OCI-LY7 (cell line): ENCODE measurements around the gene ASB2.

Experiments
- EZH2phosphoT487 ChIP-seq: fragments of 200-600 bp; sonication (generic); IDR thresholded peaks from 2 replicates; pipeline ENCODE4 v1.6.1; 2018; ENCODE audit warnings: low read depth, borderline replicate concordance, mild to moderate bottlenecking, mixed run types, antibody characterized with exemption, low read length, moderate library complexity, mixed read lengths
- TF ChIP-seq, protein P1 (sequence below): fragments of 200-600 bp; sonication (generic); conservative IDR thresholded peaks from 2 replicates; pipeline ENCODE4 v1.5.1; 2014; ENCODE audit warnings: mild to moderate bottlenecking, antibody characterized with exemption, low read length, moderate library complexity, mixed read lengths

DNA sequence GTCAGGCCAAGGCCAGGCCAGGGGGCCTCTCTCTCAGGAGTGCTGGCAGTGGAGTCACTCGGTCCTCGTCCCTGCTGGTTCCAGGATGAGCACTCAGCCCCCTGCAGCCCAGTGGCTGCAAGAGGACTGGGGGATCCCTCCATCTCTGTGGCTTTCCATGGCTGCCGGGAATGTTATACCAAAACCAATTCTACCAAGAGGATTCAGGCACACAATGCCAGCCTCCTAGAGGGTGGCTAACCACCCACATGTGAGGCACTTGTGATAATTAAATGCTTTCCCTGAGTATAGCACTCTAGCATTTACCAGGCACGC is 21.9 kb downstream of the ASB2 start:
- TF ChIP-seq, protein P1, sequence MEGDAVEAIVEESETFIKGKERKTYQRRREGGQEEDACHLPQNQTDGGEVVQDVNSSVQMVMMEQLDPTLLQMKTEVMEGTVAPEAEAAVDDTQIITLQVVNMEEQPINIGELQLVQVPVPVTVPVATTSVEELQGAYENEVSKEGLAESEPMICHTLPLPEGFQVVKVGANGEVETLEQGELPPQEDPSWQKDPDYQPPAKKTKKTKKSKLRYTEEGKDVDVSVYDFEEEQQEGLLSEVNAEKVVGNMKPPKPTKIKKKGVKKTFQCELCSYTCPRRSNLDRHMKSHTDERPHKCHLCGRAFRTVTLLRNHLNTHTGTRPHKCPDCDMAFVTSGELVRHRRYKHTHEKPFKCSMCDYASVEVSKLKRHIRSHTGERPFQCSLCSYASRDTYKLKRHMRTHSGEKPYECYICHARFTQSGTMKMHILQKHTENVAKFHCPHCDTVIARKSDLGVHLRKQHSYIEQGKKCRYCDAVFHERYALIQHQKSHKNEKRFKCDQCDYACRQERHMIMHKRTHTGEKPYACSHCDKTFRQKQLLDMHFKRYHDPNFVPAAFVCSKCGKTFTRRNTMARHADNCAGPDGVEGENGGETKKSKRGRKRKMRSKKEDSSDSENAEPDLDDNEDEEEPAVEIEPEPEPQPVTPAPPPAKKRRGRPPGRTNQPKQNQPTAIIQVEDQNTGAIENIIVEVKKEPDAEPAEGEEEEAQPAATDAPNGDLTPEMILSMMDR = no peak
- no peak for TF ChIP-seq EZH2phosphoT487
